Right lobe of liver (tissue), 4 donors: Measurements from ENCODE around the gene TPT1.

ENCODE experiments used
- CTCF ChIP-seq, 4 donors: fragments of 200-600 bp in 3 of 4; fragments of 450-650 bp in 1 of 4; IDR thresholded peaks; one replicate each; pipeline versions ENCODE4 v1.5.1 to v1.8.0; 2016 to 2022; ENCODE audit warnings: antibody characterized with exemption in 4 of 4, mild to moderate bottlenecking in 2 of 4
- POLR2A ChIP-seq: fragments of 450-650 bp; IDR thresholded peaks from one replicate; pipeline ENCODE4 v1.6.1; 2017; ENCODE audit warnings: antibody characterized with exemption, mild to moderate bottlenecking
- donor health status: DM: no; HTN: no; CAD: no.
- donor health status: DM: no; HTN: no; CAD: no.
- donor health status: DM: no; HTN: yes; CAD: no.

GRCh38 chr13:45362939-45363338 is 22.0 kb upstream of the TPT1 start:
- TF ChIP-seq CTCF (IDR thresholded peaks at IDR 0.05) (no peak), POLR2A (no peak)
